NCI-H226 (cell line): ENCODE data around the gene LLGL2.

Source experiments
- DNase-seq: peaks from one replicate; pipeline ENCODE4 v3.0.0-alpha.2; 2015

The LLGL2 gene

DNA sequence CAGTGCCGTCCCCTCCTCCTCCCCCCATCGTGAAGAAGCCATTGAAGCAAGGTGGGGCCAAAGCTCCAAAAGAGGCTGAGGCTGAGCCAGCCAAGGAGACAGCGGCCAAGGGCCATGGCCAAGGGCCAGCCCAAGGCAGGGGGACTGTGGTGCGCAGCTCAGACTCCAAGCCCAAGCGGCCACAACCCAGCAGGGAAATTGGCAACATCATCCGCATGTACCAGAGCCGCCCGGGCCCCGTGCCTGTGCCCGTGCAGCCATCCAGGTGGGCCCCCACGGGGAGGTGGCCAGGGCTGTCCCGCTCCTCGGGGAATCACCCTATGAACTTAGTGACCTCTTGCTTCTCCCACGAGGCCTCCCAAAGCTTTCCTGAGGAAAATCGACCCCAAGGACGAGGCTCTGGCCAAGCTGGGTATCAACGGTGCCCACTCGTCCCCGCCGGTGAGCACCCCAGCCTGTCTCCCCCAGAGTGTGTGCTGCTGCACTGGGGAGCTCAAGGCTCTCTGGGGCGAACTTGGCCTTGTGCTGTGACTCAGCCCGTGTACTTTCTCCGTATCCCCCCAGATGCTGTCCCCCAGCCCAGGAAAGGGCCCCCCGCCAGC, 91.1 kb downstream of the LLGL2 start:
- DNase-seq = no peak

DNA sequence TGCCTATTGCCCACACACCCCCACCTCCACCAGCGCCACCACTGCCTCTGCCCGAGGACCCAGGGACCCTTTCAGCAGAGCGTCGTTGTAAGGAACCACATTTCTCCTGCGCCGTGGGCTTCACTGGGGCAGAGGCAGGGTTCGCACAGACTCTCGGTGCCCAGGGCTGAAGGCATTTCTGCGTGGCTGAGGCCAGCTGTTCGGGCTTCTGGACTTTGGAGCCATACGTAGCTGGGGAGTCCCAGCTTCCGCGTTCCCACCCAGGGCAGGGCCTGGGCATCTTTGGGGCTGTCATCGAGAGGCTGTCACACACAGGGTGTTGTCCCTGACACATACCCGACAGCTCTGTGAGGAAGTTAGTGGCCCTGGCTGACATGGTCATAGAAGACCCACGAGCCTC, 91.7 kb downstream of the LLGL2 start:
- DNase-seq = no peak

DNA sequence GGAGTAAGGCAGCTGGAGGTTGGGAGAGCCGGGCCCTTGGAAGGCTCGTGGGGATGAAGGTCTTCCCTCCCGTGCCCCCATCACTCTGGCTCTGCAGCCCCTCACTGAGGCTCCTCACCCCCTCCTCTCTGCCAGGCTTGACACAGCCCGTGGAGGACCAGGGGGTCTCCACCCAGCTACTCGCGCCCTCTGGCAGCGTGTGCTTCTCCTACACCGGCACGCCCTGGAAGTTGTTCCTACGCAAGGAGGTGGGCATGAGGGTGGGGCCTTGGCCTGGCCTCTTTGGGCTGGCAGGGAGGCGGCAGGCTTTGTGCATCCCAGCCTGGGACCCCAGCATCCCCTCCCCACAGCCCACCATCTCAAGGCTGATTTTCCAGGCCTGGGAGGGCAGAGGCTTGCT, 92.2 kb downstream of the LLGL2 start:
- DNase-seq = no peak

DNA sequence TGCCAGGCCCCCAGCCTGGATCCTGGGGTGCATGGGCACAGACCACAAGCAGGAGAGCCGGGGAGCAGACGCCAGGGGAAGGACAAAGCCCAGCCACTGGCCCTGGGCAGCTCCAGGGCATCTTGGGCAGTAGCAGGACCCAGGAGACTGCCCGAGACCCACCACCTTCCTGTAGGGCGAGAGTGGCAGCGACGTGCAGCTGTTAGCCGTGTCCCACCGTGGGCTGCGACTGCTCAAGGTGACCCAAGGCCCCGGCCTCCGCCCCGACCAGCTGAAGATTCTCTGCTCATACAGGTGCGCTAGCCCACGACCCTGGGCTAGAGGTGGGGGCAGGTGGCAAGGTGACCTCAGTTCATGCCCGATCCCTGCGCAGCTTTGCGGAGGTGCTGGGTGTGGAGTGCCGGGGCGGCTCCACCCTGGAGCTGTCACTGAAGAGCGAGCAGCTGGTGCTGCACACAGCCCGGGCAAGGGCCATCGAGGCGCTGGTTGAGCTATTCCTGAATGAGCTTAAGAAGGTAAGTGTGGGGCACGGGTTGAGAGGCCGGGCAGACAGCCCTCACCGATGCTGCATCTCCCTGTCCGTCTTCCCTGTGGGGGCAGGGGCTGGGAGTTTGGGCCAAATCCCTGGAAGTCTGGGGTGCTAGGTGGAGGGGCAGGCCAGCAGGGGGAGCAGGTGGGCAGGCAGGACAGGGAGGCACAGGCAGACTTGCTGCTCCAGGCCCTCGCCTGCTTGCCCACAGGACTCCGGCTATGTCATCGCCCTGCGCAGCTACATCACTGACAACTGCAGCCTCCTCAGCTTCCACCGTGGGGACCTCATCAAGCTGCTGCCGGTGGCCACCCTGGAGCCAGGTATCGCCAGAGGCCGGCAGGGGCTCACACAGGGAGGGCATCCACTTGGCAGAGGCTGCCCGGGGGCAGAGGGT, 94.3 kb downstream of the LLGL2 start:
- DNase-seq = peak; percentile 24

DNA sequence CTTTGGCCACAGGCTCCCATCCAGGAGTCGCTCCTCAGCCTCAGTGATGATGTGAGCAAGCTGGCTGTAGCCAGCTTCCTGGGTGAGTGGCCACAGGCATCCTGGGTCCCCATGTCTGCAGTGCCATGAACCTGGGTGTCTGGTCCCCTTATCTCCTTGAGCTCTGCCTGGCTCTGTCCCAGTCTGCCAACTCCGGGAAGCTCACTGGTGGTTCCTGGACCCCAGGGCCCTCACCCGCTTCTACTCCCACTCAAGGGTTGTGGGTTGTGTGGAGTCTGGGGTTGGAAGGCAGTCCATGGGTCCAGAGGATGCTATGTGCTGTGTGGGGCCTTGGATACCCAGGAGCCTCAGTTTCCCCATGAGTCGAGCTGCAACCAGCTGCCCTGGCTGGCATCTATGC, 96.0 kb downstream of the LLGL2 start:
- DNase-seq = no peak

DNA sequence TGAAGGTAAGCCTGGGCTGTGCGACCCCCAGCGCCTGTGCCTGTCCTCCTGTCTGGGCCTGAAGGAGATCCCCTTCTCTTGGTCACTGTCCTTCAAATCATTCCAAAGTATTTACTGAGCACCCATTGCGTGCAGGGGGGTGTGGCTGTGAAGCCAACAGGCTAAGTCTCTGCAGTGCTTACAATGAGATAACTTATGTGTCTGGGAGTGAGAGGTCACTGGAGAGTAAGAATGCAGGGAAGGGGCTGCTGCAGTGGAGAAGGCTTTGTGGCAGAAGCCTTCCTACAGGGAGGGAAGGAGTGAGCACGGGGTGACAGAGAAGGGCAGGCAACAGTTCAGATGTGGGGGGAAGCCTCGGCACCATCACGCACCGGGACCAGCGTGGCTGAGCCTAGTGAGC, 96.6 kb downstream of the LLGL2 start:
- no peak for DNase-seq

DNA sequence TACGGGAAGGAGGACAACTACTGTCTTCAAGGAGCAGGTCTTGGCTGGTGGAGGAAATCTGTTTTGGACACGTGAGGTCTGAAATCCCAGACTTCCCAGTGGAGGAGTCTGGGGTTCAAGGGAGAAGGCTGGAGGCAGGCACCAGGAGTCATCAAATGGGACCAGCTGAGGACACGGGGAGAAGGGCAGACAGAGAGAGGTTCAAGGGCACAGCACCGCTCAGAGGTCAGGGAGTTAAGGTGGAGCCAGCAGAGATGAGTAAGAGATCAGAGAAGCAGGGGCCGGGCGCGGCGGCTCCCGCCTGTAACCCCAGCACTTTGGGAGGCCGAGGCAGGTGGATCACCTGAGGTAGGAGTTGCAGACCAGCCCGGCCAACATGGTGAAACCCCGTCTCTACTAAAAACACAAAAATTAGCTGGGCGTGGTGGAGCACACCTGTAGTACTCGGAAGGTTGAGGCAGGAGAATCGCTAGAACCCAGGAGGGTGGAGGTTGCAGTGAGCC, 97.3 kb downstream of the LLGL2 start:
- DNase-seq = no peak

DNA sequence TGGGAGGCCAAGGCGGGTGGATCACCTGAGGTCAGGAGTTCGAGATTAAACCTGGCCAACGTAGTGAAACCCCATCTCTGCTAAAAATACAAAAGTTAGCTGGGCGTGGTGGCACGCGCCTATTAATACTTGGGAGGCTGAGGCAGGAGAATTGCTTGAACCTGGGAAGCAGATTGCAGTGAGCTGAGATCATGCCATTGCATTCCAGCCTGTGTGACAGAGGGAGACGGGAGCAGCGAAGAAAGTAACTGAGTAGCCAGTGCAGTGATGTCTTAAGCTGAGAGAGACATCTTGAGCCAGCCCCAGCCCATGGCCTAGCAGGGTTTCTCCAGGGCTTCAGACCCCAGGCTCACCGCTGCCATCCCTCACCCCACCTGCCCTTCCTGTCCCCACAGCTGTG, 97.9 kb downstream of the LLGL2 start:
- no peak for DNase-seq

DNA sequence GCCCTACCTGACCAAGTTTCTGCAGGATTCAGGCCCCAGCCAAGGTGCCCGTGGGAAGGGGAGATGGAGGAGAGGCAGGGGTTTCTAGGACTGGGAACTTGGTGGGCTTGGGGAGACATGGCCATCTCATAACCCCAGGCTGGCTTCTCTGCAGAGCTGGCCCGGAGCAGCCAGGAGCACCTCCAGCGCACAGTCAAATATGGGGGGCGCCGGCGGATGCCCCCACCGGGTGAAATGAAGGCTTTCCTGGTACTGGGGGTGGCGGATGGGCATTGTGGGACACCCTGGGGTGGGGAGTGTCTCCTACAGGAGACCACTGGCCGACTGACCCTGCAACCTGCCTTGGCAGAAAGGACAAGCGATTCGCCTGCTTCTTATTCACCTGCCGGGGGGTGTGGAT, 98.5 kb downstream of the LLGL2 start:
- no peak for DNase-seq
